ENCODE measurements around the gene COP1.
"Not testable (repeated sequence)": the region's sequence is repeated elsewhere in the genome, so short reads cannot be mapped to it uniquely, and the experiment has no call there.

Gene COP1

GRCh38 chr1:176122282-176122681 is 84.8 kb downstream of the COP1 start:
- DNase-seq (ENCODE audit: low read depth, low spot score) = no peak

GRCh38 chr1:176119549-176119948 is 87.5 kb downstream of the COP1 start:
- DNase-seq (ENCODE audit: low read depth, low spot score) = no peak

- DNase-seq (ENCODE audit: low read depth, low spot score) = no peak
Measured at GRCh38 chr1:176118985-176119384, 88.1 kb downstream of the COP1 start.

GRCh38 chr1:176111835-176112234 is 95.3 kb downstream of the COP1 start:
- DNase-seq (ENCODE audit: low read depth, low spot score) = no peak

GRCh38 chr1:176110203-176110602 is 96.9 kb downstream of the COP1 start:
- DNase-seq (ENCODE audit: low read depth, low spot score) = no peak

- no peak for DNase-seq (ENCODE audit: low read depth, low spot score)
Measured at GRCh38 chr1:176102768-176103350, 104.2 kb downstream of the COP1 start.

- DNase-seq (ENCODE audit: low read depth, low spot score) = no peak
Measured at GRCh38 chr1:176101951-176102642, 105.0 kb downstream of the COP1 start.

GRCh38 chr1:176098560-176098959 is 108.5 kb downstream of the COP1 start:
- DNase-seq (ENCODE audit: low read depth, low spot score) = no peak

GRCh38 chr1:176096015-176096414 is 111.1 kb downstream of the COP1 start:
- no peak for DNase-seq (ENCODE audit: low read depth, low spot score)

GRCh38 chr1:176090766-176091165 is 116.3 kb downstream of the COP1 start:
- no peak for DNase-seq (ENCODE audit: low read depth, low spot score)

GRCh38 chr1:176087746-176088145 is 119.3 kb downstream of the COP1 start:
- DNase-seq (ENCODE audit: low read depth, low spot score) = not testable (repeated sequence)

GRCh38 chr1:176073524-176074157 is 133.4 kb downstream of the COP1 start:
- DNase-seq (ENCODE audit: low read depth, low spot score) = no peak

GRCh38 chr1:176068901-176069300 is 138.2 kb downstream of the COP1 start:
- DNase-seq (ENCODE audit: low read depth, low spot score) = no peak

GRCh38 chr1:176068256-176068655 is 138.8 kb downstream of the COP1 start:
- DNase-seq (ENCODE audit: low read depth, low spot score) = no peak

GRCh38 chr1:176066709-176067108 is 140.4 kb downstream of the COP1 start:
- no peak for DNase-seq (ENCODE audit: low read depth, low spot score)

GRCh38 chr1:176058686-176059085 is 148.4 kb downstream of the COP1 start:
- DNase-seq (ENCODE audit: low read depth, low spot score) = no peak

GRCh38 chr1:176056312-176056711 is 150.8 kb downstream of the COP1 start:
- no peak for DNase-seq (ENCODE audit: low read depth, low spot score)

- no peak for DNase-seq (ENCODE audit: low read depth, low spot score)
Measured at GRCh38 chr1:176055398-176055797, 151.7 kb downstream of the COP1 start.

GRCh38 chr1:176051902-176052518 is 155.1 kb downstream of the COP1 start:
- no peak for DNase-seq (ENCODE audit: low read depth, low spot score)

- DNase-seq (ENCODE audit: low read depth, low spot score) = no peak
Measured at GRCh38 chr1:176051402-176051801, 155.7 kb downstream of the COP1 start.

- no peak for DNase-seq (ENCODE audit: low read depth, low spot score)
Measured at GRCh38 chr1:176049582-176049981, 157.5 kb downstream of the COP1 start.

- DNase-seq (ENCODE audit: low read depth, low spot score) = no peak
Measured at GRCh38 chr1:176046926-176047325, 160.2 kb downstream of the COP1 start.

- no peak for DNase-seq (ENCODE audit: low read depth, low spot score)
Measured at GRCh38 chr1:176043537-176043936, 163.5 kb downstream of the COP1 start.
